CD14-positive monocyte (primary cell): ENCODE measurements around the gene HCN2. TPM values are rescaled to one million over a fixed set of nuclear protein-coding genes. Genes with fewer than 3 reads are reported as not detected.

Experiments
- DNase-seq, 3 donors: peaks; one replicate each; pipeline ENCODE4 v3.0.0-alpha.2; 2011 to 2022
- H2AFZ ChIP-seq: 2 replicates; pipeline ENCODE4 v1.6.0; 2012; ENCODE audit warnings: mild to moderate bottlenecking, low read depth, low read length, inconsistent platforms; ENCODE audit not compliant: insufficient read depth, poor library complexity, severe bottlenecking
- H3K27ac ChIP-seq, 2 donors: 1 replicate in 1 of 2; 2 replicates in 1 of 2; pipeline ENCODE4 v1.5.1; 2012 to 2013; ENCODE audit warnings: low read length in 2 of 2, control low read depth in 1 of 2, inconsistent platforms in 1 of 2, low read depth in 1 of 2, mild to moderate bottlenecking in 1 of 2
- H3K27me3 ChIP-seq, 2 donors: one replicate each; pipeline versions ENCODE4 v1.6.0 to v1.6.1; 2011 to 2013; ENCODE audit warnings: low read length in 2 of 2; ENCODE audit not compliant: control insufficient read depth in 2 of 2, insufficient read depth in 2 of 2
- H3K36me3 ChIP-seq, 2 donors: replicated peaks in 1 of 2; 1 replicate in 1 of 2; 2 replicates in 1 of 2; pipeline versions ENCODE4 v1.5.1 to v1.6.1; 2012 to 2013; ENCODE audit warnings: low read length in 2 of 2, control low read depth in 1 of 2, inconsistent platforms in 1 of 2, mild to moderate bottlenecking in 1 of 2; ENCODE audit not compliant: insufficient read depth in 2 of 2, control insufficient read depth in 1 of 2
- H3K4me1 ChIP-seq, 2 donors: 1 replicate in 1 of 2; 2 replicates in 1 of 2; pipeline versions ENCODE4 v1.5.1 to v1.6.1; 2012 to 2013; ENCODE audit warnings: low read length in 2 of 2, control low read depth in 1 of 2, inconsistent platforms in 1 of 2, mild to moderate bottlenecking in 1 of 2, moderate library complexity in 1 of 2; ENCODE audit not compliant: insufficient read depth in 2 of 2, control insufficient read depth in 1 of 2
- H3K4me2 ChIP-seq: replicated peaks from 2 replicates; pipeline ENCODE3; 2012; ENCODE audit warnings: low read length, moderate library complexity, mild to moderate bottlenecking; ENCODE audit not compliant: poor library complexity, severe bottlenecking; ENCODE audit errors: extremely low read depth
- H3K4me3 ChIP-seq, 3 experiments: fragments of 200-600 bp in 1 of 3; sonication (generic) in 1 of 3; replicated peaks in 1 of 3; 1 replicate in 2 of 3; 2 replicates in 1 of 3; pipeline ENCODE4 v1.5.1; 2011 to 2013; ENCODE audit warnings: low read length in 3 of 3, mild to moderate bottlenecking in 3 of 3, control low read depth in 2 of 3, low read depth in 2 of 3, inconsistent platforms in 1 of 3, moderate library complexity in 1 of 3
- H3K79me2 ChIP-seq: 2 replicates; pipeline ENCODE4 v1.6.0; 2012; ENCODE audit warnings: mild to moderate bottlenecking, control low read depth, inconsistent platforms, low read length, moderate library complexity; ENCODE audit not compliant: insufficient read depth
- H3K9ac ChIP-seq: 2 replicates; pipeline ENCODE4 v1.6.0; 2017; ENCODE audit warnings: low read length, mild to moderate bottlenecking; ENCODE audit not compliant: insufficient read depth, poor library complexity, severe bottlenecking
- H3K9me3 ChIP-seq, 2 donors: replicated peaks in 1 of 2; 1 replicate in 1 of 2; 2 replicates in 1 of 2; pipeline versions ENCODE4 v1.5.1 to v1.6.1; 2012 to 2013; ENCODE audit warnings: low read length in 2 of 2, control low read depth in 1 of 2; ENCODE audit not compliant: control insufficient read depth in 1 of 2, insufficient read depth in 1 of 2
- H4K20me1 ChIP-seq: 2 replicates; pipeline ENCODE4 v1.6.0; 2012; ENCODE audit warnings: mild to moderate bottlenecking, low read length, control low read depth, moderate library complexity; ENCODE audit not compliant: insufficient read depth
- H3K27ac Mint-ChIP-seq, 7 donors: one replicate each; pipeline ENCODE4 v1.8.0; 2020; ENCODE audit warnings: mild to moderate bottlenecking in 7 of 7, mixed read lengths in 7 of 7, moderate library complexity in 6 of 7, inconsistent platforms in 2 of 7
- H3K27me3 Mint-ChIP-seq, 3 donors: one replicate each; pipeline ENCODE4 v1.8.0; 2021 to 2022; ENCODE audit warnings: low read depth in 3 of 3, mild to moderate bottlenecking in 3 of 3, mixed read lengths in 3 of 3, moderate library complexity in 3 of 3, inconsistent platforms in 1 of 3
- H3K36me3 Mint-ChIP-seq, 2 donors: one replicate each; pipeline ENCODE4 v1.8.0; 2020; ENCODE audit warnings: mixed read lengths in 2 of 2, inconsistent platforms in 1 of 2, mild to moderate bottlenecking in 1 of 2
- H3K4me1 Mint-ChIP-seq: one replicate; pipeline ENCODE4 v1.8.0; 2020; ENCODE audit warnings: mild to moderate bottlenecking, mixed read lengths
- H3K4me3 Mint-ChIP-seq, 2 donors: one replicate each; pipeline ENCODE4 v1.8.0; 2020; ENCODE audit warnings: mild to moderate bottlenecking in 2 of 2, mixed read lengths in 2 of 2, moderate library complexity in 1 of 2
- H3K9me3 Mint-ChIP-seq, 7 donors: one replicate each; pipeline ENCODE4 v1.8.0; 2020 to 2022; ENCODE audit warnings: mixed read lengths in 7 of 7, mild to moderate bottlenecking in 6 of 7, moderate library complexity in 6 of 7, inconsistent platforms in 2 of 7
- WGBS: methylation state at CpG from one replicate; pipeline ENCODE4 v1.1.5; 2013; ENCODE audit warnings: missing lambda C conversion rate; ENCODE audit not compliant: insufficient coverage; 5-methylcytosine and 5-hydroxymethylcytosine counted together
- intact Hi-C, 2 donors: fragments of 100-400 bp; cut with micrococcal nuclease; formaldehyde crosslinking; loops; one replicate each; pipeline versions ENCODE4 v1.15.0 to v1.15.1; 2023
- polyA plus RNA-seq, 3 donors: library from polyadenylated mRNA; depleted of rRNA in 1 of 3; unstranded in 2 of 3; stranded (reverse) in 1 of 3; fragments of 300-500 nt in 2 of 3; fragments of >200 nt in 1 of 3; fragmentation: Illumina TruSeq in 2 of 3; gene quantifications; 1 replicate in 2 of 3; 2 replicates in 1 of 3; pipeline ENCODE4 v1.2.3, GENCODE V29; 2012 to 2021
- TF ChIP-seq, protein P1 (sequence below): fragments of 200-600 bp; IDR thresholded peaks from one replicate; pipeline ENCODE4 v1.8.0; 2022; ENCODE audit warnings: antibody characterized with exemption, mild to moderate bottlenecking

Gene HCN2
- polyA plus RNA-seq, 3 donors = 0.21 TPM; not detected in 2

- Histone ChIP-seq H3K9ac (no peak overlapping the region), H3K79me2 (no peaks in the 10 kb centered on the region), H3K4me1 (no peaks in the 10 kb centered on the region), H4K20me1 (no peaks in the 10 kb centered on the region), H3K4me3 (no peak overlapping the region), H3K27me3 (peaks cover 5 to 24% of the 10 kb centered on the region in 2 donors), H3K4me2 (no peak overlapping the region), H2AFZ (no peak overlapping the region), H3K9me3 (peaks cover 5 to 6% of the 10 kb centered on the region in 2 donors), H3K36me3 (no peaks in the 10 kb centered on the region), H3K27ac (no peak overlapping the region)
- intact Hi-C loops = no loop called here
- Mint-ChIP-seq H3K9me3 (peaks cover 0 to 18% (median 6%) of the 10 kb centered on the region in 7 donors), H3K27me3 (peaks cover 28 to 52% (median 47%) of the 10 kb centered on the region in 3 donors), H3K36me3 (no peaks in the 10 kb centered on the region), H3K4me1 (no peaks in the 10 kb centered on the region), H3K27ac (peak overlapping the region in 1 of 7 donors; percentile 35), H3K4me3 (no peak overlapping the region)
- TF ChIP-seq, protein P1, sequence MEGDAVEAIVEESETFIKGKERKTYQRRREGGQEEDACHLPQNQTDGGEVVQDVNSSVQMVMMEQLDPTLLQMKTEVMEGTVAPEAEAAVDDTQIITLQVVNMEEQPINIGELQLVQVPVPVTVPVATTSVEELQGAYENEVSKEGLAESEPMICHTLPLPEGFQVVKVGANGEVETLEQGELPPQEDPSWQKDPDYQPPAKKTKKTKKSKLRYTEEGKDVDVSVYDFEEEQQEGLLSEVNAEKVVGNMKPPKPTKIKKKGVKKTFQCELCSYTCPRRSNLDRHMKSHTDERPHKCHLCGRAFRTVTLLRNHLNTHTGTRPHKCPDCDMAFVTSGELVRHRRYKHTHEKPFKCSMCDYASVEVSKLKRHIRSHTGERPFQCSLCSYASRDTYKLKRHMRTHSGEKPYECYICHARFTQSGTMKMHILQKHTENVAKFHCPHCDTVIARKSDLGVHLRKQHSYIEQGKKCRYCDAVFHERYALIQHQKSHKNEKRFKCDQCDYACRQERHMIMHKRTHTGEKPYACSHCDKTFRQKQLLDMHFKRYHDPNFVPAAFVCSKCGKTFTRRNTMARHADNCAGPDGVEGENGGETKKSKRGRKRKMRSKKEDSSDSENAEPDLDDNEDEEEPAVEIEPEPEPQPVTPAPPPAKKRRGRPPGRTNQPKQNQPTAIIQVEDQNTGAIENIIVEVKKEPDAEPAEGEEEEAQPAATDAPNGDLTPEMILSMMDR = no peak
- no peak for DNase-seq
- WGBS = 85% methylated on average over 39 of the region's 42 CpGs
Observed at GRCh38 chr19:595326-596262, 5.9 kb downstream of the HCN2 start.

DNA sequence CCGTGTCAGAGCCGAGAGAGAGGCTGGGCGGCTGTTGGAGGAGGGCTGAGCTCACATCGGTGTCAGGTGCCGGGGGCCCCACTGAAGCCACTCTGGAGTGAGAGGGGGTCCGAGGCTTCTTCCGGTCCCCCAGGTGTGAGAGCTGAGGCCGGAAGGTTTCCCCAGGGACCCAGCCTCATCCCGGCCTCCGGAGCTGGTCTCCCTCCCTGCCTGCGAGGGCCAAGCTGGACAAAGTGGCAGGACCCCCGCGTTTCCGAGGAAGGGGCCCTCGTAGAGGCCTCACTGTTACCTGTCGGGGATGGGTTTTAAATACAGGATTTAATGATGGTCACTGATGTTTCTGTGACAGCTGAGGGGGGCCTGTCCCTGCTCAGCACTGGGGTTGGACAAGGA, 6.6 kb downstream of the HCN2 start:
- Histone ChIP-seq H3K4me2 (no peak overlapping the region), H3K79me2 (no peaks in the 10 kb centered on the region), H3K9me3 (peaks cover 3 to 8% of the 10 kb centered on the region in 2 donors), H3K4me3 (no peak overlapping the region), H3K4me1 (no peaks in the 10 kb centered on the region), H3K9ac (no peak overlapping the region), H4K20me1 (no peaks in the 10 kb centered on the region), H2AFZ (no peak overlapping the region), H3K36me3 (no peaks in the 10 kb centered on the region), H3K27me3 (peaks cover 3 to 17% of the 10 kb centered on the region in 2 donors), H3K27ac (no peak overlapping the region)
- intact Hi-C loops = no loop called here
- H3K4me3 Mint-ChIP-seq = no peak overlapping the region
- no peak for DNase-seq
- TF ChIP-seq, protein P1 = no peak
- no peaks in the 10 kb centered on the region for H3K4me1 Mint-ChIP-seq
- no peak overlapping the region for H3K27ac Mint-ChIP-seq
- peaks cover 29 to 46% (median 43%) of the 10 kb centered on the region in 3 donors for H3K27me3 Mint-ChIP-seq
- H3K9me3 Mint-ChIP-seq = peaks cover 0 to 17% (median 6%) of the 10 kb centered on the region in 7 donors
- no peaks in the 10 kb centered on the region for H3K36me3 Mint-ChIP-seq
- WGBS = 84% methylated on average over 11 of the region's 16 CpGs
